NCI-H526 treated with DMSO at 0.1 percent for 48 hours (cell line): ENCODE results near the gene TXN.
"Not testable (repeated sequence)": the region's sequence is repeated elsewhere in the genome, so short reads cannot be mapped to it uniquely, and the experiment has no call there.

Source experiments
- DNase-seq: peaks from one replicate; lab custom pipeline; 2025; lab: John Stamatoyannopoulos, UW

The TXN gene

DNA sequence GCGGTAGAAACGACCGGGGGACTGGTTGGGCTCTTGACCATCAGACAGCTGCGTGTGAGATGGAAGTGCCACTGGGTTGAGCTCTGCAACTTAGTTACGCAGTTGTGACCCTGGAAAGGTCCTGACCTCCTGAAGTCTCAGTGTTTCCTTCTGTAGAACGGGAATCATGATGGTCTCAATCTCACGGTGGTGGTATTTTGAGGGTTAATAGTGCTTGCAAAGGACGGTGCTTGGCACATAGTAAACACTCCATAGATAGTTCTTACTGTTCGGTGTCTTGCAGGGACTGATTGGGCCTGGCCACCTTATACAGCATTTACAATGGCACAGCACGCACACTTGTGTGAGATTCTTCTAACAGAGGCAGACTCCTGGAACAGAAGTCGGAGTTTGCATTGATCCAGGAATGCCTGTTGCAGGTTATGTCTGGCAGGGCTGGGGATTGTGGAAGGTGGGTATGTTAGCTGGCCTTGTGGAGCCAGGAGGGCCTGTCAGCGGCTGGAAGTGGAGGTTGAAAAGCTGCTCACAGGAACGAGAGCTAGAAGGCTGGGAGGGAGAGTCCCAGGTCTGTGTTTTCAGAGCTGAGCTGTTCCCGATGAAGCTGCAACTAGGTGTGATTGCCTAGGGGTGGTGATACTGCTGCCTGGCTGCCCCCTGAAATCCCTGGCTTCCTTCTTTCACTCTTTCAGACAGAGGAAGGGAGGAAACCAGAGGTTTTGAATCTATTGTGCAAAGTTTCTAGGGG is 962 bp upstream of the TXN start:
- no peak for DNase-seq

DNA sequence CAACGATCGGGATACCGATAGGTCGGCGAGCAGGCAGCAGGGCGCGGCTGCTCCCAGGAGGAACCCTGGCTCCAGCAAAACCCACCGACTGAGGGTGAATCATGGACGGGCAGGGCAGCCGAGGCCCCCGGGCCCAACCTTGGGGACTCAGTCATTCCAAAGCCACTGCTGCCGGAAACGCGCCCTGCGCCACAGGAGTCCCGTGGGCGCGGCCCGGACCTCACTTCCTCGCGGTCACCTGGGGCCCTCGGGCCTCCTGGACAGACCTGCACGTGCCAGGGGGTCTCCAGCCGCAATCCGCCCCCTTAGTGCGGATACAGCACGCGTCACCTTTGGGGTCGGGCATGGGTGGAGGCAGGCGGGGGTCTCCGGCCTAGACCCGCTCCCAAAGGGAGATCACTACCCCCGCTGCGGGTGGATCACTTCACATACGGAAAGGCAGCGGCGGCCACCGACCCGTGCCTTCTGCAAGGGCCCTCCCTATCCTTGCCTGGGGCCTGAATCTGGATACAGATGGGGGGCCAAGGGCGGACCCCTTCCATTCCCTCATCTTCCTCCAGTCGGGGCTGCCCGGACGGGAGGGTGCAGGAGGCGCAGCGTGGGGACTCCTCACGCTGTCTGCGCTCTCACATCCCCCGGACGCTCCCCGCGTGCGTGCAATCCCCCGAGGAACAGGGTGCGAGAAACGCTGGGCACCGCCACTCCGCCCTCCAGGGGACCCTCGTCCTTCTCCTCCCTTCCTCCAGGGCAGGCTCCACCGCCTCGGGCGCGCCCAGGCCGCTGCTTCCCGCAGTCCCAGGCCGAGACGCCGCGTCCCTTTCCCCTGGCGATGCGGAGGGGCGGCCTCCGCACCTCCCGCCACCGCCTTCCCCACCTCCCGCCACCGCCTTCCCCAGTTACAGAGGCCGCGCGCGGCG is 586 bp downstream of the TXN start:
- no peak for DNase-seq

DNA sequence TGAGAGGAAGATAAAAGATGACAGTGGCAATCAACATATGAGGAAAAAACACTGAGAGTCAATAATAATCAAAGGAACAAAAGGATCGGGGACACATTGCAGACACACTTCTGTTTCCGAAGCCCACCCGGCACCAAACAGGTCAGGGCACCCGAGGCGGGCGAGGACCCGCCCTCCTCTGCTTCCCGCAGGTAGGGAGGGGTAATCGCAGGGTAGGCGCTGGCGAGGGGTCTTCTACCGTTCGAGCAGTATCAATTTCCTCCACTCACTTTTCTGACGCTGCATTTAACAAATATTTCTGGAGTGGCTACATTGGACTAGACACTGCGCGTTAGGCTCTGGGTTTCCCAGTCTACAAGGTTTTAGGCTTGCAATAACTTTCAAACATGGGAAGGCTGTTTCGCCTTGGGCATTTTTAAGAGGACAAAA is 1.3 kb downstream of the TXN start:
- DNase-seq: no peak

DNA sequence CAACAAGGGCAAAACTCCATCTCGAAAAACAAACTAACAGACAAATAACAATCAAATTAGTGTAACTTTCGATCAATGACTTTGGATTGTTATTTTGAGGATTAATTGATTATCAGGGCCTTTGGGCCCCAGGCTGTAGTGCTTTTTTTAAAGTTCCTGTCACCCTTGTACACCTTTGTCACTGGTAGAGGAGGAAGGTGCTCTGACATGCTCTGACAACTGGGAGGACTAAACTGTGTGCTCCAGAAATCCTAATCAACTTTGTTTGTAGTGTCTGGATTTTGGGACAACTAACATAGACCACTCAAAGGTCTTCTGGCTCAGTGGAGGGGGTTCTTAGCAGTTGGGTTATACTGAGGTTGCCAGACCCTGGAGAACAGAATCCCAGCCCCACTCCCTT is 1.8 kb downstream of the TXN start:
- no peak for DNase-seq

DNA sequence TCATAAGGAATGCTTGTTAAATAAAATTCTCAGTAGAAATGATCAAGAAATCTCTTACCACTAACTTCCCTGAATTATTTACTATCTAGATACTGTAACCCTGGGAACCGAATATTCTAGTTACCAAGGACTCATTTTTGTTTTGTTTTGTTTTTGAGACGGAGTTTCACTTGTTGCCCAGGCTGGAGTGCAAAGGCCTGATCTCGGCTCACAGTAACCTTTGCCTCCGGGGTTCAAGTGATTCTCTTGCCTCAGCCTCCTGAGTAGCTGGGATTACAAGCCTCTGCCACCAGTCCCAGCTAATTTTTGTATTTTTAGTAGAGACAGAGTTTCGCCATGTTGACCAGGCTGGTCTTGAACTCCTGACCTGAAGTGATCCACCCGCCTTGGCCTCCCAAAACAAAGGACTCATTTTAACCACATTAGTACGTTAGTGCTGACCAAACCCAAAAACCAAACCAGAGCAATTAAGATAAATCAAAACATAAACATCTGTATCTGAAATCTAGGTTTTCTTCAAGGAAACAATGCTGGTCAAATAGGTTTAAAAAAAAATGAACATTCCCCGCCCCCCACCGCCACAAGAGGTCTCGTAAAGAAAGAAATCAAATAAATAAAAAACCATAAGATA is 3.7 kb downstream of the TXN start:
- no peak for DNase-seq

DNA sequence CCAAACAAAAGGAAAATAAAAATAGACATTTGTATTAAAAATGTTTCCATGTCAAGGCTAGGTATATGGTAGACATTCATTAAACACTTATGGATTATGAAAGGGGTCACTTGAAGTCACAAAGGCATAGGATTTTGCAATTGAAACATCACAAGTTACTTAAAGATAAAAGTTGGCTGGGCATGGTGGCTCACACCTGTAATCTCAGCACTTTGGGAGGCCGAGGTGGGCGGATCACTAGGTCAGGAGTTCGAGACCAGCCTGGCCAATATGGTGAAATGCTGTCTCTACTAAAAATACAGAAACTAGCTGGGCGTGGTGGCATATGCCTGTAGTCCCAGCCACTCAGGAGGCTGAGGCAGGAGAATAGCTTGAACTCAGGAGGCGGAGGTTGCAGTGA is 4.5 kb downstream of the TXN start:
- not testable (repeated sequence) for DNase-seq

DNA sequence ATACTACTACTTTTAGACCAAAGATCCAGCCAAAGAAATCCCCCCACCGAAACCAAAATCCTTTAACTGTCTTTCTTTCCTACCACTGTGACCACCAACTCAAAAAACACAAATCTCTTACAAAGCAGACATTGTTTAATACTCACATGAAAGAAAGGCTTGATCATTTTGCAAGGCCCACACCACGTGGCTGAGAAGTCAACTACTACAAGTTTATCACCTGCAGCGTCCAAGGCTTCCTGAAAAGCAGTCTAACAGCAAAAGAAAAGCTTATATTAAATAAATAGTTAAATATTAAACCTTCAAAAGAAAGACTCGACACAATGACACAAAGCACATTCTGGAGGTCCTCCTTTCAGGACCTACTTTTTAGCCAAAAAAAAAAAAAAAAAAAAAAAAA is 5.1 kb downstream of the TXN start:
- DNase-seq: no peak

DNA sequence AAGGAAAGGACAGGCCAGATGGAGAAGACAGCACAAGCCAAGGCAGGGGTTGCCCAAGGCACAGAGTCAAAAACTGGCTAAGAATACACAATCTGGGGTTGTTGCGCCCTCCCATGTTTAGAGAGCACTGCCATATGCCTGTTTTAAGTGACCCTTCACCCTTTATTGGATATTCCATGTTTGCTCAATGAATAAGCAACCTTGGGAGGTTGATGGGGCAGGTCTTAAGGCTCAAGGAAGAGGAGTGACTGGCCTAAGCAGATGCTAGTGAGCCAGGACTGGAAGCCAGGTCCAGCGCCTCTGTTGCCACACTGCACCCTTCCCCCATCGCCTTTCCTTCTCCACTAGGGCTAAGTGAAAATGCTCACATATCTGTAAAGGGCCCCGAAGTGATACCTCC is 6.7 kb downstream of the TXN start:
- DNase-seq: no peak

DNA sequence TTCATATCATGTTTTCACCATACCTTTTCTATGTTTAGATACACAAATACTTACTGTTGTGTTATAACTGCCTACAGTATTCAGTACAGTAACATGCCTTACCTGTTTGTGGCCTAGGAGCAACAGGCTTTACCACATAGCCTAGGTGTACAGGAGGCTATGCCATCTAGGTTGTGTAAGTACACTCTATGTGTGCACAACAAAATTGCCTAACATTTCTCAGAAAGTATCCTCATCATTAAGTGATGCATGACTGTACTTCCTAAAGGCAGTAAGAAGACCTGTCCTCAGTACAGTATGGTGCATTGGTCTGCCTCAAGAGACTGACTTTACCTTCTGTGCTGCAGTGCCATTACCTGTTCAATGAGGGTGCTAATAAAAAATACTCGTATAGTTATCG is 7.9 kb downstream of the TXN start:
- no peak for DNase-seq

DNA sequence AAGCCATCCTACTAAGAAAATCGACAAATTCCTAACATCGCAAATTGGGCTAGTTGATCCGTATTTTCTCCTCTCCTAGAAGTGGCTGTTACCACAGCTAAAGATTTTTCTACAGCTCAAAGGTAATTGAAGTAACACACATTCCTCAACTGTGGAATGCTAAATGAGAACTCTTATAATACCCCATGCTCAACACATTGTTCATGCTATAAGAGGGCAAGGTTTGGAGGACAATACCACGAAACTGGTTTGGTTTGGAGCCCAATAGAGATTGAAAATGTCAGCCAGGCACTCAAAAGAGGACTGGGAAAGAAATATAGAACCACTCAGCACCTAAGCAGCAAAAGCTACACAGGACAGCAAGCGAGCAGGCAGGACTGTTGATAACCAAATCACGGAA is 10.1 kb downstream of the TXN start:
- no peak for DNase-seq

DNA sequence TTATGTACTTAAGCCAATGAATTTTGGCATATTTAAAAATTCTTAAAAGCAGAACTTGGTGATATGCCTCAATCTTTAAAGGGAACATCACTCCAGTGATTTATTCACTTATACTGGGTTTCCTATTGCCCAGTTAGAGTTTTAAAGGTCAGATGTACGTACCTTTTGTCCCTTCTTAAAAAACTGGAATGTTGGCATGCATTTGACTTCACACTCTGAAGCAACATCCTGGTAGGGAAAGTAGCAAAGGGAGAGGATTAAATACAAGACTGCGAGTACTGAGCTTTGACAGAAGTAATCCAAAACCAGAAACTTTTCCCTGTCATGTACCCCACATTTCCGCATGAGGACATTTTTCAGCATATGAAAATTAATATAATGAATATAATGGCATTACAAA is 11.7 kb downstream of the TXN start:
- DNase-seq: no peak

DNA sequence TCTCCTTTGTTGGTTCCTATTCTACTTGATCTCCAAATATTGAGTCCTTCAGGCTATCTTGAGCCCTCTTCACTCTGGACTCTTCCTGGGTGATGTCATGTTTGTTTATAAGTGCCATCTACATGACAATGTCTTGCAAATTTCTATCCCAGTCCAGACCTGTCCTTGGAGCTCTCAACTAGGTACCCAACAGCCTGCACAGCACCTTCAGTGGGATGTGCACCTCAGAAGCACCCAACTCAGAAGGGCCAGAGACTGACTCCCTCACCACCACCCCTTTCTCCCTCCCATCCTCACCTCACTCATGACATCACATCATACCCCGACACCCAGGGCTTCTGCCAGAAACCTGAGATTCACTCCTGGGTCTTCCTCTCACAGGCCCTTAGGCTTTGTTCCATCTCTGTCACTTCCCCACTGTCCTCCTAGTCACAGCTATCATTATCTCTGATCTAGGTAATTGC is 14.4 kb downstream of the TXN start:
- DNase-seq: no peak

DNA sequence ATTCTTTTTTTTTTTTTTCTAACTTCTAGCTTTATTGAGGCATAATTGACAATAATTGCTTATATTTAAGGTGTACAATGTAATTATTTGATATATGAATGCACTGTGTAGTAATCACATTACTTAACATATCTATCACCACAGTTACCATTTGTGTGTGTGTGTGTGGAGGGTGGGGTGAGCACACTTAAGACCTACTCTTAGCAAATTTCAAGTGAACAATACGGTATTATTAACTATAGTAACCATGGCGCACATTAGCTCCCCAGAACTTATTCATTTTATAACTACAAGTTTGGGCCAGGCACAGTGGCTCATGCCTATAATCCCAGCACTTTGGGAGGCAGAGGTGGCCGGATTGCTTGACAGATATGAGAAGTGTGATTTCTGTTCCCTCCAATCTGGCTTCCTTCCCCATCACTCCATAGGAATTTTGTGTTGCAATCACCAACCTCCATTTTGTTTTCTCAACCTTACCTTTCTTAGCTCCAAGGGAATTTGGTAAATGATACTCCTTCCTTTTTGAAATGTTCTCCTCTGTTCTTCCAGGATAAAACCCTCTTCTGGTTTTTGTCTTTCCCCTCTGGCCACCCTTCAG is 14.9 kb downstream of the TXN start:
- DNase-seq: no peak

DNA sequence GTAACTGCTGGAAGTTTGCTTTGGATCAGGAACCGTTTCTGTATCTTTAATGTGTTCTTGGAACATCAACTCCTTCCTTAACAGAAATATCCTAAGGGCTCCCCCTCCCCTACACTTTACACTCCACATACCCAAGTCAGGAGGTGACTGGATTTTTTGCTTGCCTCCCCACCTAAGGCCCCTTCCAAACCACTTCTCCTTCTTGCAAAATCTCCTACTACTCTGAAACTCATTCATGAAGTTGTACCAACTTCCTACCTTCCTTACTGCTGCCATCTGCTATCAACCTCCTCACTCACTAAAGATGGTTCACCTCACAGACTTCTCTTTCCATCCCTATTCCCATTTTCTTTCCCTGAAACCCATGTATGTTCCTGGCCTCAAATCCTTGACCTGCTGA is 16.1 kb downstream of the TXN start:
- no peak for DNase-seq

DNA sequence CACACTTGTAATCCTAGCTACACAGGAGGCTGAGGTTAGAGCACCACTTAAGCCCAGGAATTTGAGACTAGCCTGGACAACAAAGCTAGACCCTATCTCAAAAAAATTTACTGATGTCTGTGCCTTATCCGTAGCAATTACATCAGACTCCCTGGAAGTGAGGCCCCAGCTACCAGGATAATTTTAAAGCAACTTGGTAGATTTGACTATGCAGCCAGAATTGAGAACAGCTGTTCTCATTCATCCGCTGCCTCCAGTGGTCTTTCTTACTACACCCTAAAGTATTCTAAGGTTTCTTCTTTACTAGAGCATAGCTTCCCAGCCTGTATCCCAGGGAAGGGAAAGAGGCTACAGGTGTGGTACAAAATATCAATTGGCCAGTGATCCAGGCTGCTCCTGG is 28.0 kb downstream of the TXN start:
- DNase-seq: no peak

DNA sequence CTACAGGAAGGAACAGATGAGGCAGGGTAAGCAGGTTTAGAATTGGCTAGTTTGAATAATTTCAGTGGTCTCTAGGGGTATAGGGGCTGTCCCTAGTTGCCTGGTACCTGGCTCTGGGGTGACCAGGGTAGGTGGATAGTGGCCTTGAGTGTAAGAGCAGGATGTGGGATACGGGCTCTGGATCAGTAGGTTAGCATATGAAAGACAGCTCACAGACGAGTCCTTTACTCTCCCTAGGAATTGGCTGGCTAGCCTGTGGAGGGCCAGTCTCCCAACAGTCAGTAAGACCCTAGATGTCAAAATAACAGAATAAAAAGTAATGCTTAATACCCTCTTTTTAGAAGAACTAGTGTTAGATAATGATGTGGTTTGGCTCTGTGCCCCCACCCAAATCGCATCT is 31.7 kb downstream of the TXN start:
- DNase-seq: no peak

DNA sequence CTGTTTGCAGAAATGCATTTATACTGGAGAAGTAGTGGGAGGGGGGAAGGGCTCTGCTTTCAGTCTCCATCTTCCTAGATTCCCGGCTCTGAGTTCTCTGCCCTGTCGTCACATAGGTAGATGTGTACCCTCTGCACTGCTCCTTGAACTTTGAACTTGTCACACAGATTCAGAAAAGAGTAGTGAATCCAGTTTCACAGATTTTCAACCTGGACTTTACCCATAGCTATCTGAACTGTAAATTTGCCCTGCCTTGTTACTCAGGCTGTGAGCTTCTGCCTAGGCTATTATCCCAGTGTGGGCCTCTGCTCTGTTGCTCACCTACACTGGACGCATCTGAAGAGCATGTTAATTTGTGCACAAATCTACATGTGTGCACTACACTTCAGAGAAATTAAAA is 35.5 kb downstream of the TXN start:
- DNase-seq: no peak

DNA sequence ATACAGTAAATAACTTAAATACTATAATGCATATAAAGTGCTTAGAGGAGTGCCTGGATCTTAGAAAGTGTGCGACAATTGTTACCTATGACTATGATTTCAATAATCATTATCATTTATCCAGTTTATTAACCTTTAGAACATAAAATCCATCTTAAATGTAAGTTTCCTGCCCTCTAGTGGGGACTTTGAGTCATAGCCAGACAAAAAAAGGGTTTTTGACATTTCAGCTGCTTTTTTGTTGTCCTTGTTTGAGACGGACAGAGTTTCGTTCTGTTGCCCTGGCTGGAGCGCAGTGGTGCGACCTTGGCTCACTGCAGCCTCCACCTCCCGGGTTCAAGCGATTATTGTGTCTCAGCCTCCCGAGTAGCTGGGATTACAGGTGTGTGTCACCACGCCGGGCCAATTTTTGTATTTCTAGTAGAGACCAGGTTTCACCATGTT is 38.6 kb downstream of the TXN start:
- peak; percentile 3 for DNase-seq

DNA sequence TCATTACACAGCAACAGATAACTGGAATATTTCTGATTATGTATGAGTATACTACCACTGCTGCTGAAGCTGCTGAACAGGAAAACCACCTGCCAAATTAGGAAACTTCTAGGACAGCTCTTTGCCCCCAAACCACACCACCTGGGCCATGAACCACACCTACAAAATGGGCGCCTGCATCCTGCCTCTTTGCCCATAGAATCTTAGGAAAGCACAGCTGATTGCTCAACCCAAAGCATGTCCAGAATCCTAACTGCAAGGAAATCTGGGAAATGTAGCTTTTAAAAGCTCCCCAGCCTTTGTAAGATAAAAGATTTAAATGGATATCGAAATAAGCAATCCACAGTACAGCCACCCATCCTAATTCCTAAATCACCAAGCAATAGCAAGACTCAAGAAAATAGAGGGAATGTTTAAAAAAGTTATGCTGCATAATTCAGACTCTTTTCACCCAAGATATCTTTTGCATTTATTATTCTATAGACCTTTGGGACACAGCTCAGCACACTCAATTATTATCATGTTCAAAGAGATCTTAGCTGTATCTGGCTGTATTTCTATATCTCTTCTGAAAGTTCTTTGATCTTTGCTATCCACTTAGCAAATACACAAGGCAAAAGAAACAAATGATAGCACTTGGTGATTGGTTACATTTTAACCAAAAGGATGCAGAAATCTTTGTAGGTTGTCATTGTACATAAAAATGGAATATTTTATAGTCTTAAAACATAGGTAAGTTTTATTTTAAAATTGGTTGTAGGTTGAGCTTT is 41.5 kb downstream of the TXN start:
- DNase-seq: no peak

DNA sequence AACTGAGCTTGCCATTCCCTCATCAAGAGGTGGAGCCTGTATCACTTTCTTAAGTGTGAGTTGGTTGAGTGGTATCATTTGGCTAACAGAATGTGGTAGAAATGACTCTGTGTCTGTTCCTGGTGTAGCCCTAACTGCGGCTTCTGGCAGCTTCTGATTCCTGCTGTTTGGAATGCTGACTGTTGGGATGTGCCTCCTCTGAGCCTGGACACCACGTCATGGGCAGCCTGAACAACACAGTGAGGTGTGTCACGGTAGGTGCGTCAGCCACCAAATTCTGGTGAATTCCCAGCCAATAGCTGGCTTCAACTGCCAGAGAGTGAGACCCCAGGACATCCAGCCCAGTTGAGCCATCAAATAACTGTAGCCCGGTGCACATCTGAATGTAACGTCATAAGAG is 42.2 kb downstream of the TXN start:
- no peak for DNase-seq

DNA sequence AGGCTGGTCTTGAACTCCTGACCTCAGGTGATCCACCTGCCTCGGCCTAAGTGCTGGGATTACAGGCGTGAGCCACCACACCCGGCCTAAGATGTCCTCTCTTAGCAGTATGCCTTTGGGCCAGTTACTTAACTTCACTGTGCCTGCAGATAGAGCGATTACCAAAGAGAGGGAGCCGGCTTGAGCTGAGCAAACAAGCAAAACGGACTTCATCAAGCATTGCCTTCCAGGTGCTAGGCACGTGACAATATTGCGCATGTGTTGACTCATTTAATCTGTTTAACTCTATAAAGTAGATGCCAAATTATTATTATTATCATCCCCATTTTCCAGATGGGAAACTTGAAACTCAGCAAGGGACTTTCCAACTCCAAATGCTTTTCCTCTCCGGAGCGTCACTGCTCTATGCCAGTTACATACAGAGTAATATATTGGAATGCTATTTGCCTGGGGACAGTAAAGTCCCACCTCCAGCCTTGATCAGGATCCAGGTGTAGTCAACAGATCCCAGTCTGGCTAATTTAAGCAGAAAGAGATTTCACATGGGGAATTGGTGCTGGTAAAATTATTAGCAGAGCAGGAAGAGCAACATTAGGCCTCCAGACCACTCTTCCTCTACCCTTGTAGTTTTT is 42.8 kb downstream of the TXN start:
- DNase-seq: no peak
